HG02981 (cell line): ENCODE data around the gene EBP.
A peak's percentile ranks its signal among the peaks of the same experiment; 100 is the strongest.

Experiments
- ATAC-seq: cut with Tn5 transposase; IDR thresholded peaks from one replicate; pipeline ENCODE4 v1.9.1; 2021; ENCODE audit warnings: mild to moderate bottlenecking, moderate library complexity; ENCODE audit not compliant: unreplicated experiment

The EBP gene

GRCh38 chrX:48574270-48575266 is 53.0 kb downstream of the EBP start, which contains the start of gene RBM3:
RBM3 (plus strand) TSS chrX:48574484; CDS start chrX:48575181, 697 bp downstream.
- peak; percentile 78 for ATAC-seq

GRCh38 chrX:48575642-48576041 is 54.0 kb downstream of the EBP start:
- no peak for ATAC-seq

GRCh38 chrX:48576108-48576507 is 54.5 kb downstream of the EBP start:
- ATAC-seq: no peak
